Panc1 (cell line): ENCODE data around the gene BRINP2. TPM values are rescaled to one million over a fixed set of nuclear protein-coding genes. Genes with fewer than 3 reads are reported as not detected.

ENCODE experiments used
- ATAC-seq: fragments of 200-7000 bp; cut with Tn5 transposase; 2 replicates; pipeline ENCODE4 v1.9.1; 2020; ENCODE audit warnings: mild to moderate bottlenecking, moderate library complexity
- BruUV-seq: library from RNA; stranded (reverse); fragments of 400-500 nt; replicated peaks from 2 replicates; lab custom pipeline; 2021; lab: Mats Ljungman, UMichigan
- CTCF ChIA-PET: fragments of 300-600 bp; sonication (Branson Sonifier 250); formaldehyde crosslinking; loops from one replicate; lab custom pipeline; 2022; ENCODE audit warnings: antibody characterized with exemption; lab: Charles Lee
- POLR2A ChIA-PET: fragments of 300-600 bp; sonication (Branson Sonifier 250); formaldehyde crosslinking; loops from one replicate; lab custom pipeline; 2022; ENCODE audit warnings: antibody characterized with exemption; lab: Charles Lee
- DNase-seq: peaks from one replicate; pipeline ENCODE4 v3.0.0-alpha.2; 2010; ENCODE audit warnings: low read depth, low spot score
- H3K27ac ChIP-seq: 2 replicates; pipeline ENCODE4 v1.5.1; 2011; ENCODE audit warnings: mild to moderate bottlenecking, low read length, inconsistent platforms
- H3K27me3 ChIP-seq: fragments of 200-500 bp; sonication (Bioruptor generic); 2 replicates; pipeline ENCODE4 v1.6.0; 2014; ENCODE audit warnings: low read length, inconsistent platforms; ENCODE audit not compliant: control insufficient read depth, insufficient read depth
- H3K36me3 ChIP-seq: fragments of 200-500 bp; sonication (Bioruptor generic); 2 replicates; pipeline ENCODE4 v1.5.1; 2014; ENCODE audit warnings: inconsistent platforms, mild to moderate bottlenecking, low read length, moderate library complexity; ENCODE audit not compliant: control insufficient read depth, insufficient read depth
- H3K4me1 ChIP-seq: 2 replicates; pipeline ENCODE4 v1.5.1; 2011; ENCODE audit warnings: inconsistent platforms, mild to moderate bottlenecking, low read length, moderate library complexity; ENCODE audit not compliant: control insufficient read depth, insufficient read depth
- H3K4me3 ChIP-seq, 2 experiments: 2 replicates each; pipeline ENCODE4 v1.5.1; 2011 to 2012; ENCODE audit warnings: low read depth in 2 of 2, low read length in 2 of 2, mild to moderate bottlenecking in 2 of 2, inconsistent platforms in 1 of 2, moderate library complexity in 1 of 2
- H3K9me3 ChIP-seq: fragments of 200-500 bp; sonication (Bioruptor generic); 2 replicates; pipeline ENCODE4 v1.5.1; 2014; ENCODE audit warnings: low read depth, mild to moderate bottlenecking, inconsistent platforms, low read length, moderate library complexity; ENCODE audit not compliant: control insufficient read depth, insufficient read depth
- CTCF ChIP-seq: fragments of 450-650 bp; IDR thresholded peaks from 2 replicates; pipeline ENCODE4 v1.5.1; 2017; ENCODE audit warnings: mild to moderate bottlenecking
- POLR2AphosphoS5 ChIP-seq: IDR thresholded peaks from 2 replicates; pipeline ENCODE4 v1.6.1; 2012; ENCODE audit warnings: mild to moderate bottlenecking, low read depth, low read length, moderate library complexity
- REST ChIP-seq, 2 experiments: IDR thresholded peaks; 2 replicates each; pipeline ENCODE4 v1.6.1; 2011 to 2012; ENCODE audit warnings: low read depth in 2 of 2, control low read depth in 1 of 2, low read length in 1 of 2, mild to moderate bottlenecking in 1 of 2, moderate library complexity in 1 of 2; ENCODE audit not compliant: insufficient read depth in 1 of 2
- SIN3A ChIP-seq: IDR thresholded peaks from 2 replicates; pipeline ENCODE4 v1.6.1; 2012; ENCODE audit warnings: low read depth, mild to moderate bottlenecking, low read length, moderate library complexity, borderline replicate concordance; ENCODE audit not compliant: insufficient read depth
- TCF7L2 ChIP-seq: IDR thresholded peaks from 2 replicates; pipeline ENCODE4 v1.6.1; 2011; ENCODE audit warnings: mild to moderate bottlenecking, low read depth, low read length, inconsistent platforms
- in situ Hi-C: cut with HindIII; loops from 2 replicates; pipeline ENCODE4 v1.10.0; 2016; ENCODE audit warnings: low sequenced_read_pairs, low pct_unique_long_range_greater_than_20kb
- intact Hi-C: fragments of 100-400 bp; cut with micrococcal nuclease; formaldehyde crosslinking; loops from one replicate; pipeline ENCODE4 v1.10.0; 2022; ENCODE audit not compliant: unreplicated experiment
- total RNA-seq: library from RNA; stranded (reverse); gene quantifications from one replicate; pipeline ENCODE4 v1.2.1, GENCODE V29; 2021; ENCODE audit not compliant: unreplicated experiment

The BRINP2 gene
- total RNA-seq, 1 experiment from 2014 or later: not detected

GRCh38 chr1:177200290-177200689 is 29.5 kb downstream of the BRINP2 start:
- no TSS peak for BruUV-seq
- ChIA-PET CTCF (no interaction called here), POLR2A (no interaction called here)
- DNase-seq (no peak), ATAC-seq (no peak)
- intact Hi-C loops: no loop called here
- Histone ChIP-seq H3K9me3 (no peaks in the 10 kb centered on the region), H3K4me3 (no peak overlapping the region), H3K27ac (no peak overlapping the region), H3K36me3 (no peaks in the 10 kb centered on the region), H3K27me3 (peaks cover 3% of the 10 kb centered on the region; the same call in 1 of the 2 replicates), H3K4me1 (no peaks in the 10 kb centered on the region)
- TF ChIP-seq POLR2AphosphoS5 (no peak), TCF7L2 (no peak), CTCF (no peak), SIN3A (no peak), REST (IDR thresholded peaks at IDR 0.05; ENCODE audit: insufficient read depth in 1 of 2, low read depth in 2 of 2, low read length in 1 of 2) (no peak)
- in situ Hi-C loops: no loop called here

GRCh38 chr1:177206831-177207355 is 36.1 kb downstream of the BRINP2 start:
- POLR2A ChIA-PET: no interaction called here
- in situ Hi-C loops: no loop called here
- H3K27ac ChIP-seq: no peak overlapping the region
- H3K9me3 ChIP-seq: no peaks in the 10 kb centered on the region
- CTCF ChIA-PET: no interaction called here
- TF ChIP-seq REST (IDR thresholded peaks at IDR 0.05; ENCODE audit: insufficient read depth in 1 of 2, low read depth in 2 of 2, low read length in 1 of 2) (no peak), CTCF (no peak), SIN3A (no peak), TCF7L2 (no peak), POLR2AphosphoS5 (no peak)
- no peak for ATAC-seq
- no peak overlapping the region for H3K4me3 ChIP-seq
- intact Hi-C loops: no loop called here
- BruUV-seq: no TSS peak
- DNase-seq: no peak
- no peaks in the 10 kb centered on the region for H3K36me3 ChIP-seq
- no peaks in the 10 kb centered on the region for H3K27me3 ChIP-seq
- no peaks in the 10 kb centered on the region for H3K4me1 ChIP-seq
